ENCODE measurements around the gene ACTA2.

ACTA2 gene

GRCh38 chr10:88952647-88953111, at the start of gene ACTA2:
TSS of gene ACTA2 (minus strand) at chr10:88952773. CDS start at chr10:88948930, 3,843 bp downstream.
- no peak within 1 kb of the TSS for H3K9ac ChIP-seq (ENCODE audit: low read length)
- no peaks in the 10 kb centered on the region for H3K27me3 ChIP-seq (ENCODE audit: control insufficient read depth, insufficient read depth, low read length)
- peaks cover 16% of the 10 kb centered on the region for H3K4me1 ChIP-seq (ENCODE audit: control insufficient read depth, low read depth, low read length)
- H3K36me3 ChIP-seq (ENCODE audit: control insufficient read depth, low read depth, low read length), result no peaks in the 10 kb centered on the region
- no peak within 1 kb of the TSS for H3K4me3 ChIP-seq (ENCODE audit: low read length)
- no peaks in the 10 kb centered on the region for H3K9me3 ChIP-seq (ENCODE audit: control insufficient read depth, low read depth, low read length)
- H3K27ac ChIP-seq (ENCODE audit: low read length), result no peak within 1 kb of the TSS

- no peak overlapping the region for H3K4me3 ChIP-seq (ENCODE audit: low read length)
- no peak overlapping the region for H3K9ac ChIP-seq (ENCODE audit: low read length)
- no peaks in the 10 kb centered on the region for H3K36me3 ChIP-seq (ENCODE audit: control insufficient read depth, low read depth, low read length)
- H3K9me3 ChIP-seq (ENCODE audit: control insufficient read depth, low read depth, low read length), result no peaks in the 10 kb centered on the region
- no peak overlapping the region for H3K27ac ChIP-seq (ENCODE audit: low read length)
- no peaks in the 10 kb centered on the region for H3K27me3 ChIP-seq (ENCODE audit: control insufficient read depth, insufficient read depth, low read length)
- H3K4me1 ChIP-seq (ENCODE audit: control insufficient read depth, low read depth, low read length), result peaks cover 3% of the 10 kb centered on the region
Measured at GRCh38 chr10:89001729-89002072, 49.1 kb upstream of the ACTA2 start.

- H3K9me3 ChIP-seq (ENCODE audit: control insufficient read depth, low read depth, low read length), result no peaks in the 10 kb centered on the region
- H3K9ac ChIP-seq (ENCODE audit: low read length), result no peak overlapping the region
- H3K4me3 ChIP-seq (ENCODE audit: low read length), result no peak overlapping the region
- no peaks in the 10 kb centered on the region for H3K36me3 ChIP-seq (ENCODE audit: control insufficient read depth, low read depth, low read length)
- no peaks in the 10 kb centered on the region for H3K27me3 ChIP-seq (ENCODE audit: control insufficient read depth, insufficient read depth, low read length)
- no peak overlapping the region for H3K27ac ChIP-seq (ENCODE audit: low read length)
- H3K4me1 ChIP-seq (ENCODE audit: control insufficient read depth, low read depth, low read length), result peaks cover 3% of the 10 kb centered on the region
Measured at GRCh38 chr10:89001024-89001728, 48.6 kb upstream of the ACTA2 start.

- peaks cover 3% of the 10 kb centered on the region for H3K4me1 ChIP-seq (ENCODE audit: control insufficient read depth, low read depth, low read length)
- no peak overlapping the region for H3K4me3 ChIP-seq (ENCODE audit: low read length)
- H3K9ac ChIP-seq (ENCODE audit: low read length), result no peak overlapping the region
- H3K36me3 ChIP-seq (ENCODE audit: control insufficient read depth, low read depth, low read length), result no peaks in the 10 kb centered on the region
- H3K27ac ChIP-seq (ENCODE audit: low read length), result no peak overlapping the region
- no peaks in the 10 kb centered on the region for H3K9me3 ChIP-seq (ENCODE audit: control insufficient read depth, low read depth, low read length)
- H3K27me3 ChIP-seq (ENCODE audit: control insufficient read depth, insufficient read depth, low read length), result no peaks in the 10 kb centered on the region
Measured at GRCh38 chr10:88999625-89000024, 47.1 kb upstream of the ACTA2 start.

- H3K4me1 ChIP-seq (ENCODE audit: control insufficient read depth, low read depth, low read length), result peaks cover 25% of the 10 kb centered on the region
Measured at GRCh38 chr10:88996927-88997326, 44.4 kb upstream of the ACTA2 start.

GRCh38 chr10:88995156-88995876, 42.7 kb upstream of the ACTA2 start:
- peaks cover 17% of the 10 kb centered on the region for H3K27me3 ChIP-seq (ENCODE audit: control insufficient read depth, insufficient read depth, low read length)
- H3K9ac ChIP-seq (ENCODE audit: low read length), result no peak overlapping the region
- H3K36me3 ChIP-seq (ENCODE audit: control insufficient read depth, low read depth, low read length), result no peaks in the 10 kb centered on the region
- no peak overlapping the region for H3K4me3 ChIP-seq (ENCODE audit: low read length)
- H3K9me3 ChIP-seq (ENCODE audit: control insufficient read depth, low read depth, low read length), result no peaks in the 10 kb centered on the region
- peaks cover 25% of the 10 kb centered on the region for H3K4me1 ChIP-seq (ENCODE audit: control insufficient read depth, low read depth, low read length)
- no peak overlapping the region for H3K27ac ChIP-seq (ENCODE audit: low read length)

More at GRCh38 chr10:88996927-88997326, 44.4 kb upstream of the ACTA2 start:
- Histone ChIP-seq H3K9ac (ENCODE audit: low read length) (no peak overlapping the region), H3K4me3 (ENCODE audit: low read length) (no peak overlapping the region), H3K27me3 (ENCODE audit: control insufficient read depth, insufficient read depth, low read length) (peaks cover 4% of the 10 kb centered on the region), H3K36me3 (ENCODE audit: control insufficient read depth, low read depth, low read length) (no peaks in the 10 kb centered on the region), H3K9me3 (ENCODE audit: control insufficient read depth, low read depth, low read length) (no peaks in the 10 kb centered on the region), H3K27ac (ENCODE audit: low read length) (no peak overlapping the region)

- no peaks in the 10 kb centered on the region for H3K9me3 ChIP-seq (ENCODE audit: control insufficient read depth, low read depth, low read length)
- H3K27ac ChIP-seq (ENCODE audit: low read length), result no peak overlapping the region
- peaks cover 30% of the 10 kb centered on the region for H3K4me1 ChIP-seq (ENCODE audit: control insufficient read depth, low read depth, low read length)
- no peak overlapping the region for H3K9ac ChIP-seq (ENCODE audit: low read length)
- H3K4me3 ChIP-seq (ENCODE audit: low read length), result peak overlapping the region; percentile 44
- no peaks in the 10 kb centered on the region for H3K36me3 ChIP-seq (ENCODE audit: control insufficient read depth, low read depth, low read length)
- peaks cover 30% of the 10 kb centered on the region for H3K27me3 ChIP-seq (ENCODE audit: control insufficient read depth, insufficient read depth, low read length)
Measured at GRCh38 chr10:88994019-88994418, 41.4 kb upstream of the ACTA2 start.

- Histone ChIP-seq H3K9ac (ENCODE audit: low read length) (peak overlapping the region; percentile 32), H3K36me3 (ENCODE audit: control insufficient read depth, low read depth, low read length) (no peaks in the 10 kb centered on the region), H3K4me3 (ENCODE audit: low read length) (peak overlapping the region; percentile 44), H3K27ac (ENCODE audit: low read length) (peak overlapping the region; percentile 53), H3K9me3 (ENCODE audit: control insufficient read depth, low read depth, low read length) (no peaks in the 10 kb centered on the region), H3K4me1 (ENCODE audit: control insufficient read depth, low read depth, low read length) (peaks cover 30% of the 10 kb centered on the region), H3K27me3 (ENCODE audit: control insufficient read depth, insufficient read depth, low read length) (peaks cover 34% of the 10 kb centered on the region)
Measured at GRCh38 chr10:88992921-88993524, 40.5 kb upstream of the ACTA2 start.

- Histone ChIP-seq H3K27me3 (ENCODE audit: control insufficient read depth, insufficient read depth, low read length) (peaks cover 34% of the 10 kb centered on the region), H3K27ac (ENCODE audit: low read length) (no peak overlapping the region), H3K9ac (ENCODE audit: low read length) (peak overlapping the region; percentile 67), H3K4me3 (ENCODE audit: low read length) (peak overlapping the region; percentile 87), H3K4me1 (ENCODE audit: control insufficient read depth, low read depth, low read length) (peaks cover 30% of the 10 kb centered on the region), H3K36me3 (ENCODE audit: control insufficient read depth, low read depth, low read length) (no peaks in the 10 kb centered on the region), H3K9me3 (ENCODE audit: control insufficient read depth, low read depth, low read length) (no peaks in the 10 kb centered on the region)
Measured at GRCh38 chr10:88991899-88992320, 39.3 kb upstream of the ACTA2 start.

GRCh38 chr10:88991161-88991898, 38.8 kb upstream of the ACTA2 start:
- H3K9me3 ChIP-seq (ENCODE audit: control insufficient read depth, low read depth, low read length), result no peaks in the 10 kb centered on the region
- no peak overlapping the region for H3K27ac ChIP-seq (ENCODE audit: low read length)
- no peaks in the 10 kb centered on the region for H3K36me3 ChIP-seq (ENCODE audit: control insufficient read depth, low read depth, low read length)
- H3K4me1 ChIP-seq (ENCODE audit: control insufficient read depth, low read depth, low read length), result peaks cover 30% of the 10 kb centered on the region
- H3K9ac ChIP-seq (ENCODE audit: low read length), result peak overlapping the region; percentile 67
- peak overlapping the region; percentile 87 for H3K4me3 ChIP-seq (ENCODE audit: low read length)
- H3K27me3 ChIP-seq (ENCODE audit: control insufficient read depth, insufficient read depth, low read length), result peaks cover 34% of the 10 kb centered on the region
